CD14-positive monocyte (primary cell): ENCODE results near the gene DDI2. TPM values are rescaled to one million over a fixed set of nuclear protein-coding genes. Genes with fewer than 3 reads are reported as not detected.

Source experiments
- DNase-seq, 3 donors: peaks; one replicate each; pipeline ENCODE4 v3.0.0-alpha.2; 2011 to 2022
- H2AFZ ChIP-seq: 2 replicates; pipeline ENCODE4 v1.6.0; 2012; ENCODE audit warnings: mild to moderate bottlenecking, low read depth, low read length, inconsistent platforms; ENCODE audit not compliant: insufficient read depth, poor library complexity, severe bottlenecking
- H3K27ac ChIP-seq, 2 donors: 1 replicate in 1 of 2; 2 replicates in 1 of 2; pipeline ENCODE4 v1.5.1; 2012 to 2013; ENCODE audit warnings: low read length in 2 of 2, control low read depth in 1 of 2, inconsistent platforms in 1 of 2, low read depth in 1 of 2, mild to moderate bottlenecking in 1 of 2
- H3K27me3 ChIP-seq, 2 donors: one replicate each; pipeline versions ENCODE4 v1.6.0 to v1.6.1; 2011 to 2013; ENCODE audit warnings: low read length in 2 of 2; ENCODE audit not compliant: control insufficient read depth in 2 of 2, insufficient read depth in 2 of 2
- H3K36me3 ChIP-seq, 2 donors: replicated peaks in 1 of 2; 1 replicate in 1 of 2; 2 replicates in 1 of 2; pipeline versions ENCODE4 v1.5.1 to v1.6.1; 2012 to 2013; ENCODE audit warnings: low read length in 2 of 2, control low read depth in 1 of 2, inconsistent platforms in 1 of 2, mild to moderate bottlenecking in 1 of 2; ENCODE audit not compliant: insufficient read depth in 2 of 2, control insufficient read depth in 1 of 2
- H3K4me1 ChIP-seq, 2 donors: 1 replicate in 1 of 2; 2 replicates in 1 of 2; pipeline versions ENCODE4 v1.5.1 to v1.6.1; 2012 to 2013; ENCODE audit warnings: low read length in 2 of 2, control low read depth in 1 of 2, inconsistent platforms in 1 of 2, mild to moderate bottlenecking in 1 of 2, moderate library complexity in 1 of 2; ENCODE audit not compliant: insufficient read depth in 2 of 2, control insufficient read depth in 1 of 2
- H3K4me2 ChIP-seq: replicated peaks from 2 replicates; pipeline ENCODE3; 2012; ENCODE audit warnings: low read length, moderate library complexity, mild to moderate bottlenecking; ENCODE audit not compliant: poor library complexity, severe bottlenecking; ENCODE audit errors: extremely low read depth
- H3K4me3 ChIP-seq, 3 experiments: fragments of 200-600 bp in 1 of 3; sonication (generic) in 1 of 3; replicated peaks in 1 of 3; 1 replicate in 2 of 3; 2 replicates in 1 of 3; pipeline ENCODE4 v1.5.1; 2011 to 2013; ENCODE audit warnings: low read length in 3 of 3, mild to moderate bottlenecking in 3 of 3, control low read depth in 2 of 3, low read depth in 2 of 3, inconsistent platforms in 1 of 3, moderate library complexity in 1 of 3
- H3K79me2 ChIP-seq: 2 replicates; pipeline ENCODE4 v1.6.0; 2012; ENCODE audit warnings: mild to moderate bottlenecking, control low read depth, inconsistent platforms, low read length, moderate library complexity; ENCODE audit not compliant: insufficient read depth
- H3K9ac ChIP-seq: 2 replicates; pipeline ENCODE4 v1.6.0; 2017; ENCODE audit warnings: low read length, mild to moderate bottlenecking; ENCODE audit not compliant: insufficient read depth, poor library complexity, severe bottlenecking
- H3K9me3 ChIP-seq, 2 donors: replicated peaks in 1 of 2; 1 replicate in 1 of 2; 2 replicates in 1 of 2; pipeline versions ENCODE4 v1.5.1 to v1.6.1; 2012 to 2013; ENCODE audit warnings: low read length in 2 of 2, control low read depth in 1 of 2; ENCODE audit not compliant: control insufficient read depth in 1 of 2, insufficient read depth in 1 of 2
- H4K20me1 ChIP-seq: 2 replicates; pipeline ENCODE4 v1.6.0; 2012; ENCODE audit warnings: mild to moderate bottlenecking, low read length, control low read depth, moderate library complexity; ENCODE audit not compliant: insufficient read depth
- H3K27ac Mint-ChIP-seq, 7 donors: one replicate each; pipeline ENCODE4 v1.8.0; 2020; ENCODE audit warnings: mild to moderate bottlenecking in 7 of 7, mixed read lengths in 7 of 7, moderate library complexity in 6 of 7, inconsistent platforms in 2 of 7
- H3K27me3 Mint-ChIP-seq, 3 donors: one replicate each; pipeline ENCODE4 v1.8.0; 2021 to 2022; ENCODE audit warnings: low read depth in 3 of 3, mild to moderate bottlenecking in 3 of 3, mixed read lengths in 3 of 3, moderate library complexity in 3 of 3, inconsistent platforms in 1 of 3
- H3K36me3 Mint-ChIP-seq, 2 donors: one replicate each; pipeline ENCODE4 v1.8.0; 2020; ENCODE audit warnings: mixed read lengths in 2 of 2, inconsistent platforms in 1 of 2, mild to moderate bottlenecking in 1 of 2
- H3K4me1 Mint-ChIP-seq: one replicate; pipeline ENCODE4 v1.8.0; 2020; ENCODE audit warnings: mild to moderate bottlenecking, mixed read lengths
- H3K4me3 Mint-ChIP-seq, 2 donors: one replicate each; pipeline ENCODE4 v1.8.0; 2020; ENCODE audit warnings: mild to moderate bottlenecking in 2 of 2, mixed read lengths in 2 of 2, moderate library complexity in 1 of 2
- H3K9me3 Mint-ChIP-seq, 7 donors: one replicate each; pipeline ENCODE4 v1.8.0; 2020 to 2022; ENCODE audit warnings: mixed read lengths in 7 of 7, mild to moderate bottlenecking in 6 of 7, moderate library complexity in 6 of 7, inconsistent platforms in 2 of 7
- WGBS: methylation state at CpG from one replicate; pipeline ENCODE4 v1.1.5; 2013; ENCODE audit warnings: missing lambda C conversion rate; ENCODE audit not compliant: insufficient coverage; 5-methylcytosine and 5-hydroxymethylcytosine counted together
- intact Hi-C, 2 donors: fragments of 100-400 bp; cut with micrococcal nuclease; formaldehyde crosslinking; loops; one replicate each; pipeline versions ENCODE4 v1.15.0 to v1.15.1; 2023
- polyA plus RNA-seq, 3 donors: library from polyadenylated mRNA; depleted of rRNA in 1 of 3; unstranded in 2 of 3; stranded (reverse) in 1 of 3; fragments of 300-500 nt in 2 of 3; fragments of >200 nt in 1 of 3; fragmentation: Illumina TruSeq in 2 of 3; gene quantifications; 1 replicate in 2 of 3; 2 replicates in 1 of 3; pipeline ENCODE4 v1.2.3, GENCODE V29; 2012 to 2021
- small RNA-seq: library from RNA; depleted of rRNA; stranded (forward); fragments of <200 nt; gene quantifications from one replicate; pipeline ENCODE3, GENCODE V24; 2012; ENCODE audit warnings: low read depth; ENCODE audit not compliant: insufficient read length
- TF ChIP-seq, protein P1 (sequence below): fragments of 200-600 bp; IDR thresholded peaks from one replicate; pipeline ENCODE4 v1.8.0; 2022; ENCODE audit warnings: antibody characterized with exemption, mild to moderate bottlenecking

The DDI2 gene
- polyA plus RNA-seq, 3 donors, result 2.5 to 5.4 (median 3.2) TPM

DNA sequence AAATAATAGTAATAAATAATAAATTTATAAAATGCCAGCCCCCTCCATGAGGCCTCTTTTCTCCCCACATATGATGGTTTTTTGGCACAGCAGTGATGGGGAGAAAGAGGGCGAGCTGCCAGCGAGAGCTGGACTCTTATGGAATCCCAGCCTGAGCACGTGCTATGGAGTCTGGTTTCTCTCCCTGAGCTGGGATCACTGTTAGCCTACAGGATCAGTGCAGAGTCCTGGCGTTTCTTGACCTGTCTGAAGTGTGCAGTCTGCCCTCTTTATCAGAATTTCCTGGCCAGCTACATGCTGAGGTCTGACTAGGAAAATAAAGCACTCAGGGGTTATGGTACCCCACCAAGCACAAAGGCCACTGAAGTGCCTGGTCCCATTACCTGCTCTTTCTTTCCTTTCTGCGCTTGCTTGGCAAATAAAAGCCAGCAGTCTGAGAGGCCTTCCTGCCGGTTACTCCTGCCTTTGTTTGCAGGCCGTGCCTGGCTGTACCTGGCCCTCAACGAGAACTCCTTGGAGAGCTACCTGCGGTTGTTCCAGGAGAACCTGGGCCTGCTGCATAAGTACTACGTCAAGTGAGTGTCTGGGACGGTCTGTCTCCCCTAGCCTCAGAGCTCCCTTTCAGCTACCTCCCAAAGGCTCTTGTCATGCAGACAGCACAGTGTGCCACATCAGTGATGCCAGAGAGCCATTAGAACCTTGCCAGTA is 100.3 kb downstream of the DDI2 start:
- H2AFZ ChIP-seq, result no peak overlapping the region
- 98% methylated on average over 10 of the region's 11 CpGs for WGBS

DNA sequence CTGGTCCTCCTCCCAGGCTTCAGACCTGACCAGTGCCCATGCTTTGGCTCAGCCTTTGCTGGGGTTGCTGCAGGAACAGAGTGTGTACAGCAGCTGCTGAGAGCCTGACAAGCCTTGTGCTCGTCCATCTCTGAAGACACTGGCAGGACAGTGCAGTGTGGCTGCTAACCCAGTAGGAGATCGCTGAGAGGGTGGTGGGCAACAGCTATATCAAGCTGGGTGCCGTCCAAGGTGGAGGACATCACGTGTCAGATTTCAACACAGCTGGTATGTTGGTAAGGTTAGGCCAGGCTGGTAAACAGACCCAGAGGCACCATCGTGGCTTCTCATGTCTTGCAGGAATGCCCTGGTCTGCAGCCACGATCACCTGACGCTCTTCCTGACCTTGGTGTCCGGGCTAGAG is 100.9 kb downstream of the DDI2 start:
- no peak overlapping the region for H3K4me2 ChIP-seq
- H3K27ac ChIP-seq, result no peak overlapping the region
- H3K79me2 ChIP-seq, result peaks cover 20% of the 10 kb centered on the region
- H3K4me1 ChIP-seq, result no peaks in the 10 kb centered on the region
- no peaks in the 10 kb centered on the region for H3K27me3 ChIP-seq
- no peaks in the 10 kb centered on the region for H3K9me3 ChIP-seq
- peaks cover 76% of the 10 kb centered on the region for H4K20me1 ChIP-seq
- Mint-ChIP-seq H3K4me3 (no peak overlapping the region), H3K9me3 (no peaks in the 10 kb centered on the region), H3K27ac (peak overlapping the region in 1 of 7 donors; percentile 22), H3K27me3 (no peaks in the 10 kb centered on the region), H3K36me3 (peaks cover 64 to 89% of the 10 kb centered on the region in 2 donors), H3K4me1 (no peaks in the 10 kb centered on the region)
- H3K9ac ChIP-seq, result no peak overlapping the region
- H2AFZ ChIP-seq, result no peak overlapping the region
- no peak overlapping the region for H3K4me3 ChIP-seq
- DNase-seq, result no peak
- TF ChIP-seq, protein P1, sequence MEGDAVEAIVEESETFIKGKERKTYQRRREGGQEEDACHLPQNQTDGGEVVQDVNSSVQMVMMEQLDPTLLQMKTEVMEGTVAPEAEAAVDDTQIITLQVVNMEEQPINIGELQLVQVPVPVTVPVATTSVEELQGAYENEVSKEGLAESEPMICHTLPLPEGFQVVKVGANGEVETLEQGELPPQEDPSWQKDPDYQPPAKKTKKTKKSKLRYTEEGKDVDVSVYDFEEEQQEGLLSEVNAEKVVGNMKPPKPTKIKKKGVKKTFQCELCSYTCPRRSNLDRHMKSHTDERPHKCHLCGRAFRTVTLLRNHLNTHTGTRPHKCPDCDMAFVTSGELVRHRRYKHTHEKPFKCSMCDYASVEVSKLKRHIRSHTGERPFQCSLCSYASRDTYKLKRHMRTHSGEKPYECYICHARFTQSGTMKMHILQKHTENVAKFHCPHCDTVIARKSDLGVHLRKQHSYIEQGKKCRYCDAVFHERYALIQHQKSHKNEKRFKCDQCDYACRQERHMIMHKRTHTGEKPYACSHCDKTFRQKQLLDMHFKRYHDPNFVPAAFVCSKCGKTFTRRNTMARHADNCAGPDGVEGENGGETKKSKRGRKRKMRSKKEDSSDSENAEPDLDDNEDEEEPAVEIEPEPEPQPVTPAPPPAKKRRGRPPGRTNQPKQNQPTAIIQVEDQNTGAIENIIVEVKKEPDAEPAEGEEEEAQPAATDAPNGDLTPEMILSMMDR, result no peak
- 95% methylated on average over 6 of the region's 8 CpGs for WGBS
- intact Hi-C loops, result no loop called here
- peaks cover 73 to 88% of the 10 kb centered on the region in 2 donors for H3K36me3 ChIP-seq

More for the DNA sequence above, 100.3 kb downstream of the DDI2 start:
- H3K9me3 Mint-ChIP-seq, result no peaks in the 10 kb centered on the region
- Histone ChIP-seq H3K36me3 (peaks cover 67 to 83% of the 10 kb centered on the region in 2 donors), H4K20me1 (peaks cover 77% of the 10 kb centered on the region), H3K9me3 (no peaks in the 10 kb centered on the region), H3K4me2 (no peak overlapping the region), H3K27ac (no peak overlapping the region), H3K4me1 (no peaks in the 10 kb centered on the region), H3K79me2 (peaks cover 24% of the 10 kb centered on the region), H3K27me3 (no peaks in the 10 kb centered on the region), H3K4me3 (no peak overlapping the region), H3K9ac (no peak overlapping the region)
- H3K4me3 Mint-ChIP-seq, result no peak overlapping the region
- no peak for DNase-seq
- no peaks in the 10 kb centered on the region for H3K27me3 Mint-ChIP-seq
- H3K27ac Mint-ChIP-seq, result no peak overlapping the region
- peaks cover 60 to 85% of the 10 kb centered on the region in 2 donors for H3K36me3 Mint-ChIP-seq
- intact Hi-C loops, result no loop called here
- TF ChIP-seq, protein P1, result no peak
- no peaks in the 10 kb centered on the region for H3K4me1 Mint-ChIP-seq

Small RNA genes within 50 kb of the gene (small RNA-seq; reads per million reads assigned to genes)
- gene AL121992.2 (not detected), gene CD24P1 (not detected), gene RNU7-179P (not detected)

Other genes starting within 250 kb of the DDI2 start
- 100 to 1,000 TPM; 314 to 329 (median 323) TPM for gene EFHD2, start 207.6 kb upstream of the DDI2 start, polyA plus RNA-seq
- under 1 TPM in 1 of 3 donors, not detected in 2; 0.99 TPM for gene CTRC, start 179.0 kb upstream of the DDI2 start, polyA plus RNA-seq
- gene CELA2A, start 160.7 kb upstream of the DDI2 start, polyA plus RNA-seq, result not detected
- gene CELA2B, start 141.4 kb upstream of the DDI2 start, polyA plus RNA-seq, result not detected
- gene CASP9, start 93.2 kb upstream of the DDI2 start, polyA plus RNA-seq, result 10 to 100 TPM; 15.1 to 21.5 (median 21.0) TPM
- 1 to 10 TPM; 5.4 to 7.8 (median 6.3) TPM for gene DNAJC16, start 90.6 kb upstream of the DDI2 start, polyA plus RNA-seq
- gene AGMAT, start 32.4 kb upstream of the DDI2 start, polyA plus RNA-seq, result not detected
- 10 to 100 TPM in 1 of 3 donors, 1 to 10 TPM in 2; 4.0 to 79.3 (median 5.8) TPM for gene PLEKHM2, start 66.9 kb downstream of the DDI2 start, polyA plus RNA-seq
- 1 to 10 TPM in 1 of 3 donors, under 1 TPM in 2; 0.08 to 2.7 (median 0.61) TPM for gene SLC25A34, start 118.8 kb downstream of the DDI2 start, polyA plus RNA-seq
- not detected for gene TMEM82, start 125.0 kb downstream of the DDI2 start, polyA plus RNA-seq
- gene FBLIM1, start 141.3 kb downstream of the DDI2 start, polyA plus RNA-seq, result not detected
- gene UQCRHL, start 190.2 kb downstream of the DDI2 start, polyA plus RNA-seq, result 1 to 10 TPM; 1.0 to 1.3 (median 1.0) TPM
- gene SPEN, start 230.2 kb downstream of the DDI2 start, polyA plus RNA-seq, result 10 to 100 TPM in 1 of 3 donors, 1 to 10 TPM in 2; 3.1 to 30.9 (median 6.1) TPM